ENCODE results near the gene SLC4A5.

Gene SLC4A5

DNA sequence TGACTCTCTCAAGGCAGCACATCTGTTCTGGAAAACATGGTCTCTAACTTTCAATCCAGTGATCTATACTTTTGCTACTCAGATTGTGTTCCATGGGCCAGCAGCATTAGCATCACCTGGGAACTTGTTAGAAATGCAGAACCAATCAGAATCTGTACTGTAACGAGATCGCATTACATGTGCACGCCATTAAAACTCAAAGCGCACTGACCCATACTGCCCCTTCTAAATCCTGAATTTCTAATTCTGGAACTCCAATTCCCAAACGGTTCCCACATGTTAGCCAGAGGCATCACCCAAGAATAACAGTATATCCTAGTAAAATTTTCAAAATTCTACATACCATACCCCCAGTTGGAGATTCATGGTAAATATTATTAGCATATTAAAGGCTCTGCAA, 47.4 kb upstream of the SLC4A5 start:
- ChIA-PET POLR2A (interaction anchor here (0.9 to 2.7 kb wide), 16 partner anchors 8 to 212 kb away, joined by 3 to 15 read pairs (median 6); partner anchors contain the start of genes C2orf81, DCTN1, INO80B and MOB1A), CTCF (interaction anchor here (1.3 kb wide), 1 partner anchor 9 kb away, joined by 3 read pairs; no protein-coding TSS in a partner anchor)
- no peak for DNase-seq (ENCODE audit: extremely low spot score)
- TF ChIP-seq L3MBTL2 (conservative IDR thresholded peaks at IDR 0.05) (no peak), LEF1 (IDR thresholded peaks at IDR 0.05; ENCODE audit: borderline replicate concordance) (no peak), TARDBP (IDR thresholded peaks at IDR 0.05) (no peak), ZNF384 (IDR thresholded peaks at IDR 0.05) (no peak), NFRKB (IDR thresholded peaks at IDR 0.05) (no peak)

DNA sequence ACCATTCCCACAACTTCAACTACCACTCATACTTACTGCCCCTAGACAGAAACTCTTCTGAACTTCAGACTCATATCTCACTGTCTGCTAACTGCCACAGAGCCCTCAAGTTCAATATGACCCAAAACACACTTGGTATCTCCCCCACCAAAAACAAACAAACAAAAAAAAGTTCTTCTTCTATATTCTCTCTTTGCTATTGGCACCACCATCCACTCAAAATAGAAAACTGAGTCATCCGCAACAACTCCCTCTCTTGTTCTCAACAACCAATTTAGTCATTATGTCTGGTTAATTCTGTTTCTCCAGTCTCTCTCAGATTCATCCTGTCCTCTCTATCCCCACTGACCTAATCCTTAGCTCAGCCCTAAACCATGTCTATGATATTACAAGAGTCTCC, 44.1 kb upstream of the SLC4A5 start:
- no peak for TF ChIP-seq NFRKB (IDR thresholded peaks at IDR 0.05)
- no peak for TF ChIP-seq ARNT (IDR thresholded peaks at IDR 0.05)
- no peak for TF ChIP-seq FOXA1 (IDR thresholded peaks at IDR 0.05)
- no peak for TF ChIP-seq L3MBTL2 (conservative IDR thresholded peaks at IDR 0.05)
- TF ChIP-seq, protein P1, sequence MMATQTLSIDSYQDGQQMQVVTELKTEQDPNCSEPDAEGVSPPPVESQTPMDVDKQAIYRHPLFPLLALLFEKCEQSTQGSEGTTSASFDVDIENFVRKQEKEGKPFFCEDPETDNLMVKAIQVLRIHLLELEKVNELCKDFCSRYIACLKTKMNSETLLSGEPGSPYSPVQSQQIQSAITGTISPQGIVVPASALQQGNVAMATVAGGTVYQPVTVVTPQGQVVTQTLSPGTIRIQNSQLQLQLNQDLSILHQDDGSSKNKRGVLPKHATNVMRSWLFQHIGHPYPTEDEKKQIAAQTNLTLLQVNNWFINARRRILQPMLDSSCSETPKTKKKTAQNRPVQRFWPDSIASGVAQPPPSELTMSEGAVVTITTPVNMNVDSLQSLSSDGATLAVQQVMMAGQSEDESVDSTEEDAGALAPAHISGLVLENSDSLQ (IDR thresholded peaks at IDR 0.05) = no peak
- TF ChIP-seq ZNF384 (IDR thresholded peaks at IDR 0.05) = no peak
- TF ChIP-seq FOXK2 (IDR thresholded peaks at IDR 0.05) = no peak
- no peak for TF ChIP-seq SUZ12 (IDR thresholded peaks at IDR 0.05)
- no peak for TF ChIP-seq CTBP1 (IDR thresholded peaks at IDR 0.05; ENCODE audit: borderline replicate concordance)
- TF ChIP-seq SP1 (IDR thresholded peaks at IDR 0.05) = no peak
- no peak for TF ChIP-seq FOXM1 (IDR thresholded peaks at IDR 0.05; ENCODE audit: borderline replicate concordance)
- no peak for TF ChIP-seq LEF1 (IDR thresholded peaks at IDR 0.05; ENCODE audit: borderline replicate concordance)
- no peak for TF ChIP-seq TARDBP (IDR thresholded peaks at IDR 0.05)
- TF ChIP-seq BHLHE40 (IDR thresholded peaks at IDR 0.05; ENCODE audit: borderline replicate concordance) = no peak
- no peak for TF ChIP-seq HDGF (IDR thresholded peaks at IDR 0.05; ENCODE audit: borderline replicate concordance)
- ChIA-PET POLR2A (interaction anchor here (1.1 kb wide), 1 partner anchor 11 kb away, joined by 3 read pairs; no protein-coding TSS in a partner anchor), CTCF (no interaction called here)
- no peak for DNase-seq (ENCODE audit: extremely low spot score)

DNA sequence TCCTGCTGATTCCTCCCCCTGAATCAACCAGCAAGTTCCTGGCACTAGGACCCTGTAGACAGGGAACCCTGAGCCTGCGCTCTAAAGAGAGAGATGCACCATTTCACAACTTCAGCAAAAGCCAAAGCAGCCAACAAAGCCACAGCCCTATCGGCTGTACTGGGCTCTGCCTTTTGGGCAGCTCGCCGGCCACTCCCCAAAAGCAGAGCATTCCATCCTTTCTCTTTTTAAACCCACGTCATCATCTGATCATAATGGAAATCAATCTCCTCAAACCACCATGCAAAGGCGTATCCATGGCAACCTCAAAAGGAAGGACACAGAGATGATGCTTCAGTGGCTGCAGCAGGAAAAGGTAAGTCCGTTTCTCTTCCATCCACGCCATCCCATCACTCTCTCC, 42.2 kb upstream of the SLC4A5 start:
- CTCF ChIA-PET = interaction anchor here (0.5 kb wide), 1 partner anchor 24 kb away, joined by 3 read pairs; no protein-coding TSS in a partner anchor
- DNase-seq (ENCODE audit: extremely low spot score) = no peak

DNA sequence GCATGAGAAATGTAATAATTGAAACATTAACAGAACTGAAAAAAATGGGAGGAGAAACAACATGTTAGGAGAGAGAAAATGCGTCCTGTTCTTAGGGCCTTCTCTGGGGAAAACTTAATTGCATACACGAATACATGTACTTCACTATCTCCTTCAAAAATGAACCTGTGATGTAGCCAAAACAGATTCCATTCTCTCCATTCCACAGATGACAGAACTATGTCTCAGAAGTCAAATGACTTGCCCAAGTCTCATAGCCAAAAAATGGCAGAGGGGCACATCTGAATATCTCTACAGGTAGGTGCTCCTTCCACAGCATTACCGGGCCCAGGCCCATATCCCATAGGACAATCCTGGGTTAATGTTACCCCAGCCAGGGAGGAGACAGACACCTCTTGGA, 40.8 kb upstream of the SLC4A5 start:
- TF ChIP-seq BHLHE40 (IDR thresholded peaks at IDR 0.05; ENCODE audit: borderline replicate concordance) (no peak), SUZ12 (IDR thresholded peaks at IDR 0.05) (no peak), SP1 (IDR thresholded peaks at IDR 0.05) (no peak), ELF4 (IDR thresholded peaks at IDR 0.05) (no peak), LEF1 (IDR thresholded peaks at IDR 0.05; ENCODE audit: borderline replicate concordance) (no peak), HDGF (IDR thresholded peaks at IDR 0.05; ENCODE audit: borderline replicate concordance) (no peak), FOXK2 (IDR thresholded peaks at IDR 0.05) (no peak), ARNT (IDR thresholded peaks at IDR 0.05) (no peak), NFRKB (IDR thresholded peaks at IDR 0.05) (no peak)
- no peak for DNase-seq (ENCODE audit: extremely low spot score)
- ChIA-PET CTCF (no interaction called here), POLR2A (no interaction called here)

More for the DNA sequence above, 42.2 kb upstream of the SLC4A5 start:
- POLR2A ChIA-PET = no interaction called here
- TF ChIP-seq L3MBTL2 (conservative IDR thresholded peaks at IDR 0.05) = no peak
- no peak for TF ChIP-seq BHLHE40 (IDR thresholded peaks at IDR 0.05; ENCODE audit: borderline replicate concordance)
- TF ChIP-seq LEF1 (IDR thresholded peaks at IDR 0.05; ENCODE audit: borderline replicate concordance) = no peak
- no peak for TF ChIP-seq ZNF384 (IDR thresholded peaks at IDR 0.05)
- TF ChIP-seq FOXA1 (IDR thresholded peaks at IDR 0.05) = no peak
- TF ChIP-seq FOXK2 (IDR thresholded peaks at IDR 0.05) = no peak
- TF ChIP-seq TARDBP (IDR thresholded peaks at IDR 0.05) = no peak
- TF ChIP-seq HDGF (IDR thresholded peaks at IDR 0.05; ENCODE audit: borderline replicate concordance) = no peak
- TF ChIP-seq ELF4 (IDR thresholded peaks at IDR 0.05) = no peak
- no peak for TF ChIP-seq ARNT (IDR thresholded peaks at IDR 0.05)
- no peak for TF ChIP-seq NFRKB (IDR thresholded peaks at IDR 0.05)
- no peak for TF ChIP-seq FOXM1 (IDR thresholded peaks at IDR 0.05; ENCODE audit: borderline replicate concordance)
- TF ChIP-seq SUZ12 (IDR thresholded peaks at IDR 0.05) = no peak
- TF ChIP-seq SP1 (IDR thresholded peaks at IDR 0.05) = no peak
- TF ChIP-seq, protein P1 (IDR thresholded peaks at IDR 0.05) = no peak
- TF ChIP-seq CTBP1 (IDR thresholded peaks at IDR 0.05; ENCODE audit: borderline replicate concordance) = no peak

DNA sequence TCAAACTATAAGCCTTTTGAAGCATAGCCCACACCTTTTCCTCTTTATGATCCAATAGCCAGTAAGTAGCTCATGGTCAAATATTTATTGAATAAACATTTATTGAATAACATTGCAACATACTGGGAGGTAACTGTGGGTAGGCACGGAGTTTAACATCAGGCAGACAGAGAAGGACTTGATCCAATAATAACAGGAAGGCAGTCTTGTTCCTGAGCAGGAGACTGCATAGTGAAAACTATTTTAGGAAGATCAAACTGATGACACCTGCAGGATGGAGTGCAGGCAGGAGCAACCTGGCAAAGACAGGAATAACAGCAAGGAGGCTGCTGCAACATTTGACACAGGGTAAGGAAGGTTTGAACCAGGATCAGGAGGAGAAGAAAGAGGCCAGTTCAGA, 40.0 kb upstream of the SLC4A5 start:
- ChIA-PET POLR2A (interaction anchor here (2.5 kb wide), 1 partner anchor 8 kb away, joined by 12 read pairs; no protein-coding TSS in a partner anchor), CTCF (no interaction called here)
- TF ChIP-seq FOXM1 (IDR thresholded peaks at IDR 0.05; ENCODE audit: borderline replicate concordance) (no peak), ELF4 (IDR thresholded peaks at IDR 0.05) (no peak), ARNT (IDR thresholded peaks at IDR 0.05) (no peak), FOXA1 (IDR thresholded peaks at IDR 0.05) (no peak), ZNF384 (IDR thresholded peaks at IDR 0.05) (no peak), FOXK2 (IDR thresholded peaks at IDR 0.05) (no peak), BHLHE40 (IDR thresholded peaks at IDR 0.05; ENCODE audit: borderline replicate concordance) (no peak), SP1 (IDR thresholded peaks at IDR 0.05) (no peak), HDGF (IDR thresholded peaks at IDR 0.05; ENCODE audit: borderline replicate concordance) (no peak), NFRKB (IDR thresholded peaks at IDR 0.05) (no peak), LEF1 (IDR thresholded peaks at IDR 0.05; ENCODE audit: borderline replicate concordance) (no peak), SUZ12 (IDR thresholded peaks at IDR 0.05) (no peak), TARDBP (IDR thresholded peaks at IDR 0.05) (no peak), L3MBTL2 (conservative IDR thresholded peaks at IDR 0.05) (no peak), CTBP1 (IDR thresholded peaks at IDR 0.05; ENCODE audit: borderline replicate concordance) (no peak)
- TF ChIP-seq, protein P1 (IDR thresholded peaks at IDR 0.05) = no peak
- no peak for DNase-seq (ENCODE audit: extremely low spot score)

- TF ChIP-seq FOXM1 (IDR thresholded peaks at IDR 0.05; ENCODE audit: borderline replicate concordance) (no peak), CTBP1 (IDR thresholded peaks at IDR 0.05; ENCODE audit: borderline replicate concordance) (no peak), SP1 (IDR thresholded peaks at IDR 0.05) (no peak), TARDBP (IDR thresholded peaks at IDR 0.05) (no peak), ELF4 (IDR thresholded peaks at IDR 0.05) (no peak)
- TF ChIP-seq, protein P1 (IDR thresholded peaks at IDR 0.05) = no peak
- ChIA-PET POLR2A (interaction anchor here (2.5 kb wide), 1 partner anchor 10 kb away, joined by 12 read pairs; no protein-coding TSS in a partner anchor), CTCF (interaction anchor here (0.5 to 1.1 kb wide), 3 partner anchors 9 to 11 kb away, joined by 3 to 6 read pairs (median 3); no protein-coding TSS in a partner anchor)
- no peak for DNase-seq (ENCODE audit: extremely low spot score)
Observed at GRCh38 chr2:74381751-74382150, 38.5 kb upstream of the SLC4A5 start.
